GM19395 (cell line): ENCODE results near the gene RAB35.

Experiments
- ATAC-seq: cut with Tn5 transposase; IDR thresholded peaks from one replicate; pipeline ENCODE4 v1.9.1; 2021; ENCODE audit warnings: mild to moderate bottlenecking, moderate library complexity; ENCODE audit not compliant: unreplicated experiment

Gene RAB35

GRCh38 chr12:120116441-120116791 is at the start of gene RAB35:
RAB35 (minus strand) TSS chr12:120116753; CDS start chr12:120116650, 103 bp downstream.
- peak; percentile 18 for ATAC-seq

GRCh38 chr12:120164293-120164692 is 47.7 kb upstream of the RAB35 start:
- ATAC-seq, result no peak

GRCh38 chr12:120162763-120163162 is 46.2 kb upstream of the RAB35 start:
- no peak for ATAC-seq

GRCh38 chr12:120161852-120162251 is 45.3 kb upstream of the RAB35 start:
- no peak for ATAC-seq

- ATAC-seq, result no peak
These were observed 43.1 kb upstream of the RAB35 start for GRCh38 chr12:120159509-120160237.

GRCh38 chr12:120158351-120158750 is 41.8 kb upstream of the RAB35 start:
- ATAC-seq, result no peak

GRCh38 chr12:120157678-120158077 is 41.1 kb upstream of the RAB35 start:
- no peak for ATAC-seq

GRCh38 chr12:120156315-120157259 is 40.0 kb upstream of the RAB35 start:
- no peak for ATAC-seq

- ATAC-seq, result no peak
These were observed 38.5 kb upstream of the RAB35 start for GRCh38 chr12:120155072-120155471.

GRCh38 chr12:120150919-120151525 is 34.5 kb upstream of the RAB35 start:
- no peak for ATAC-seq

GRCh38 chr12:120148011-120148410 is 31.5 kb upstream of the RAB35 start:
- ATAC-seq, result no peak

GRCh38 chr12:120145164-120145563 is 28.6 kb upstream of the RAB35 start:
- no peak for ATAC-seq

GRCh38 chr12:120144215-120144614 is 27.7 kb upstream of the RAB35 start:
- no peak for ATAC-seq

GRCh38 chr12:120142231-120142877 is 25.8 kb upstream of the RAB35 start:
- ATAC-seq, result no peak

- no peak for ATAC-seq
These were observed 24.8 kb upstream of the RAB35 start for GRCh38 chr12:120141336-120141735.

GRCh38 chr12:120140603-120141002 is 24.1 kb upstream of the RAB35 start:
- ATAC-seq, result no peak

GRCh38 chr12:120139958-120140357 is 23.4 kb upstream of the RAB35 start:
- no peak for ATAC-seq

- no peak for ATAC-seq
These were observed 21.8 kb upstream of the RAB35 start for GRCh38 chr12:120138366-120138765.

GRCh38 chr12:120137833-120138232 is 21.3 kb upstream of the RAB35 start:
- no peak for ATAC-seq

GRCh38 chr12:120136093-120136770 is 19.7 kb upstream of the RAB35 start:
- no peak for ATAC-seq
